Measurements from ENCODE around the gene APBA1.
A peak's percentile ranks its signal among the peaks of the same experiment; 100 is the strongest.

The APBA1 gene

GRCh38 chr9:69385581-69386033 lies 286.6 kb downstream of the APBA1 start:
- peak; percentile 75 for DNase-seq (ENCODE audit: low read depth)
- no peak overlapping the region for H3K4me3 ChIP-seq (ENCODE audit: low read depth, low read length)
- no peak for TF ChIP-seq CTCF (IDR thresholded peaks at IDR 0.05; ENCODE audit: control insufficient read depth, extremely low read depth, insufficient read depth)

GRCh38 chr9:69382135-69382534 lies 290.0 kb downstream of the APBA1 start:
- DNase-seq (ENCODE audit: low read depth) = no peak
- no peak for TF ChIP-seq CTCF (IDR thresholded peaks at IDR 0.05; ENCODE audit: control insufficient read depth, extremely low read depth, insufficient read depth)
- no peak overlapping the region for H3K4me3 ChIP-seq (ENCODE audit: low read depth, low read length)

DNA sequence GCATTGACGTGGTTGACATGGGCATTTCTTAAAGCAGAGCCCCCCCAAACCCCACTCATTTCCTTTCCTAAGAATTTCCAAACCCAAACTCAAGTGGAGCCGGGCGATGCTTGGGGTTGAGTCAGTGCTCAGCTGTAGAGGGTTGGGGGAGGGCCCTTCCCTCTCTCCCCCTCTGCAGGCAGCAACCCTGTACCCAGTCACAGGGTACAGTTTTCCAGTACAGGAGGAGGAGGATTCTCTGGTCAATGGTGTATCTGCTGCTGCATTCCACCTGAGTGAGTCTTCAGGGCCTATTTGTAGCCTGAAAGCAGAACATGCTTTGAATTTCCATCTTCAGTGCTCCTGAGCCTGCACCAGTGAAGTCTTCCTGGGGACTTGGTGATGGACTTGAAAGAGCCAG lies 291.4 kb downstream of the APBA1 start:
- no peak for TF ChIP-seq CTCF (IDR thresholded peaks at IDR 0.05; ENCODE audit: control insufficient read depth, extremely low read depth, insufficient read depth)
- DNase-seq (ENCODE audit: low read depth) = no peak
- H3K4me3 ChIP-seq (ENCODE audit: low read depth, low read length) = no peak overlapping the region

- H3K4me3 ChIP-seq (ENCODE audit: low read depth, low read length) = no peak overlapping the region
- DNase-seq (ENCODE audit: low read depth) = no peak
- TF ChIP-seq CTCF (IDR thresholded peaks at IDR 0.05; ENCODE audit: control insufficient read depth, extremely low read depth, insufficient read depth) = no peak
Observed at GRCh38 chr9:69380301-69380700, 291.9 kb downstream of the APBA1 start.

DNA sequence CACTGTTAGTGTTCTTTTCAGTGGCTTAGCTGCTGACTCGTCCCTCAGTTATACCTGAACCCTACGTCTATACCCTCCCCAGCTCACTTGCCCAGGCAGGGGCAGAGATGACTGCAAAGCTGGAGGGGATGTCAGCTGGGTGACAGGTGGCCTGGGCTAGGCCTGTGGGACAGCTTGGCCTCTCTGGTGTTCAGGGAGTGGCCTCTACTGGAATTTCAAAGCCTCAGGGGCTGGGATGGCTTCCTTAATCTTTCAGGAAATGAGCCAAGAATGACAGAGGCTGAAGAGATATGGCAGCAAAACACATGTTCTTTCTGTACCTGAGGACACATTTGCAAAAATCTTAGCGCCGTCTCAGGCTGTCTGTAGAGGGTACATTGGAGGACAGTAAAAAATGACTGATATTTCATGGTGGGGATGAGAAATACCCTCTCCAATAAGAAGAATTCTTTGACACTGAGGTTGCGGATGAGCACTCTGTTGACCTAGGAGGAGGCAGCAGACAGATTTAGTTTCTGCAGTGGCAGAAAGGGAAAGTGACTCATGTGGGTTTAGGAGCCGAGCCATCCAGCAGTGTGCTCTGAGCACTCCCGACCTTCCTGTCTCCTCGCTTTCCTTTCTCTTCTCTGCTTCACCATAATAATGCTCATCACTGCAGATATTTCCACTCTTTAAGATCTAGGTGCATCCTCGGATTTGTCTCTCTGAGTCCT lies 292.7 kb downstream of the APBA1 start:
- no peak for TF ChIP-seq CTCF (IDR thresholded peaks at IDR 0.05; ENCODE audit: control insufficient read depth, extremely low read depth, insufficient read depth)
- no peak overlapping the region for H3K4me3 ChIP-seq (ENCODE audit: low read depth, low read length)
- DNase-seq (ENCODE audit: low read depth) = no peak

DNA sequence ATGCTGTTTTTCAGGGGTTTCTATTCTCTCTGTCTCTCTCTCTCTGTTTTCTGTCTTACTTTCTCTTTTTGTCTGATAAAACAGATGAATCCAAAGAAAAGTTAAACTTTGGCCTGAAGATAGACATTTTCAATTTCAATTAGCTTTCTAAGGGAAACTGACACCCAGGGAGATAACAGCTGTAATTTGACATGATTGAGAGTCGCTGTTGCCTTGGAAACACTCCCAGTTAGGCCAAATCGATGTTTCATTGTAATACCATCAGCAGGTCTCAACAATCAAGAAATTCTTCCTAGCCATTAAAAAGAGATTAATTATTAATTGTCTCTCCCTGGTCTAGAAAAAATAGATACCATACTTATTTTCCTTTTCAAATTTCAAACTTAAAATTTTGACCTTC lies 294.2 kb downstream of the APBA1 start:
- TF ChIP-seq CTCF (IDR thresholded peaks at IDR 0.05; ENCODE audit: control insufficient read depth, extremely low read depth, insufficient read depth) = no peak
- DNase-seq (ENCODE audit: low read depth) = no peak
- H3K4me3 ChIP-seq (ENCODE audit: low read depth, low read length) = no peak overlapping the region

Data from LNCaP clone FGC (cell line).